Activated CD8-positive, alpha-beta T cell treated with anti-CD3 and anti-CD28 coated beads for 36 hours (primary cell): Measurements from ENCODE around the gene CRB1. TPM values are rescaled to one million over a fixed set of nuclear protein-coding genes. Genes with fewer than 3 reads are reported as not detected.

Experiments
- ATAC-seq: fragments of 200-7000 bp; cut with Tn5 transposase; one replicate; pipeline ENCODE4 v1.10.0; 2021; ENCODE audit warnings: mild to moderate bottlenecking, moderate library complexity
- CTCF ChIA-PET: fragments of 350-600 bp; sonication (Branson Sonifier 250); formaldehyde crosslinking; loops from one replicate; lab custom pipeline; 2021; ENCODE audit warnings: antibody characterized with exemption; lab: Charles Lee
- POLR2A ChIA-PET: fragments of 350-600 bp; sonication (Branson Sonifier 250); formaldehyde crosslinking; loops from one replicate; lab custom pipeline; 2021; ENCODE audit warnings: antibody characterized with exemption; lab: Charles Lee
- DNase-seq: peaks from one replicate; pipeline ENCODE4 v3.0.0-alpha.2; 2020
- H3K27ac Mint-ChIP-seq: one replicate; pipeline ENCODE4 v1.8.0; 2021; ENCODE audit warnings: mild to moderate bottlenecking, mixed read lengths
- H3K27me3 Mint-ChIP-seq: one replicate; pipeline ENCODE4 v1.8.0; 2021; ENCODE audit warnings: mixed read lengths
- H3K36me3 Mint-ChIP-seq: one replicate; pipeline ENCODE4 v1.8.0; 2021; ENCODE audit warnings: low read depth, mixed read lengths
- H3K4me1 Mint-ChIP-seq: one replicate; pipeline ENCODE4 v1.8.0; 2021; ENCODE audit warnings: low read depth, mixed read lengths
- H3K4me3 Mint-ChIP-seq: one replicate; pipeline ENCODE4 v1.8.0; 2021; ENCODE audit warnings: mild to moderate bottlenecking, moderate library complexity, mixed read lengths
- H3K9me3 Mint-ChIP-seq: one replicate; pipeline ENCODE4 v1.8.0; 2021; ENCODE audit warnings: mixed read lengths
- CTCF ChIP-seq: fragments of 200-600 bp; IDR thresholded peaks from one replicate; pipeline ENCODE4 v1.8.0; 2022; ENCODE audit warnings: antibody characterized with exemption, mild to moderate bottlenecking
- intact Hi-C: fragments of 100-400 bp; cut with micrococcal nuclease; formaldehyde crosslinking; loops from one replicate; pipeline ENCODE4 v1.10.0; 2022
- total RNA-seq, 2 experiments: library from RNA; stranded (reverse); gene quantifications; one replicate each; pipeline ENCODE4 v1.2.3, GENCODE V29; 2021

CRB1 gene
- total RNA-seq, 2 experiments from 2014 or later = not detected

- H3K27ac Mint-ChIP-seq = no peak overlapping the region
- POLR2A ChIA-PET = no interaction called here
- H3K27me3 Mint-ChIP-seq = peaks cover 3% of the 10 kb centered on the region
- H3K4me1 Mint-ChIP-seq = no peaks in the 10 kb centered on the region
- CTCF ChIA-PET = interaction anchor here (0.6 to 1.4 kb wide), 5 partner anchors 9 to 333 kb away, joined by 3 read pairs; no protein-coding TSS in a partner anchor
- DNase-seq (no peak), ATAC-seq (no peak)
- no peaks in the 10 kb centered on the region for H3K9me3 Mint-ChIP-seq
- no peak for TF ChIP-seq CTCF
- intact Hi-C loops = no loop called here
- no peak overlapping the region for H3K4me3 Mint-ChIP-seq
- H3K36me3 Mint-ChIP-seq = no peaks in the 10 kb centered on the region
These were observed 68.5 kb downstream of the CRB1 start for GRCh38 chr1:197336571-197336970.

GRCh38 chr1:197339106-197340060, 71.3 kb downstream of the CRB1 start:
- Mint-ChIP-seq H3K36me3 (no peaks in the 10 kb centered on the region), H3K4me1 (peaks cover 7% of the 10 kb centered on the region), H3K9me3 (no peaks in the 10 kb centered on the region), H3K27ac (no peak overlapping the region), H3K27me3 (peaks cover 3% of the 10 kb centered on the region), H3K4me3 (no peak overlapping the region)
- intact Hi-C loops = no loop called here
- ATAC-seq = no peak
- no peak for DNase-seq
- no peak for TF ChIP-seq CTCF
- CTCF ChIA-PET = no interaction called here
- POLR2A ChIA-PET = no interaction called here

GRCh38 chr1:197341626-197342025, 73.6 kb downstream of the CRB1 start:
- DNase-seq (no peak), ATAC-seq (no peak)
- peaks cover 3% of the 10 kb centered on the region for H3K27me3 Mint-ChIP-seq
- H3K4me1 Mint-ChIP-seq = peaks cover 7% of the 10 kb centered on the region
- no peak overlapping the region for H3K4me3 Mint-ChIP-seq
- H3K9me3 Mint-ChIP-seq = no peaks in the 10 kb centered on the region
- H3K36me3 Mint-ChIP-seq = no peaks in the 10 kb centered on the region
- POLR2A ChIA-PET = no interaction called here
- CTCF ChIA-PET = no interaction called here
- no peak overlapping the region for H3K27ac Mint-ChIP-seq
- no peak for TF ChIP-seq CTCF
- intact Hi-C loops = no loop called here

- H3K4me3 Mint-ChIP-seq = no peak overlapping the region
- ChIA-PET POLR2A (no interaction called here), CTCF (interaction anchor here (2.2 kb wide), 1 partner anchor 15 kb away, joined by 10 read pairs; no protein-coding TSS in a partner anchor)
- ATAC-seq (no peak), DNase-seq (no peak)
- no peaks in the 10 kb centered on the region for H3K9me3 Mint-ChIP-seq
- TF ChIP-seq CTCF = no peak
- peaks cover 7% of the 10 kb centered on the region for H3K4me1 Mint-ChIP-seq
- no peaks in the 10 kb centered on the region for H3K36me3 Mint-ChIP-seq
- intact Hi-C loops = no loop called here
- H3K27me3 Mint-ChIP-seq = peaks cover 3% of the 10 kb centered on the region
- H3K27ac Mint-ChIP-seq = no peak overlapping the region
These were observed 74.1 kb downstream of the CRB1 start for GRCh38 chr1:197342044-197342565.

- TF ChIP-seq CTCF = no peak
- POLR2A ChIA-PET = no interaction called here
- CTCF ChIA-PET = interaction anchor here (2.2 kb wide), 1 partner anchor 14 kb away, joined by 10 read pairs; no protein-coding TSS in a partner anchor
- intact Hi-C loops = no loop called here
- Mint-ChIP-seq H3K4me1 (peaks cover 7% of the 10 kb centered on the region), H3K27ac (no peak overlapping the region), H3K27me3 (peaks cover 3% of the 10 kb centered on the region), H3K36me3 (no peaks in the 10 kb centered on the region), H3K4me3 (no peak overlapping the region), H3K9me3 (no peaks in the 10 kb centered on the region)
- DNase-seq = no peak
- ATAC-seq = no peak
These were observed 74.6 kb downstream of the CRB1 start for GRCh38 chr1:197342669-197343068.
